ENCODE measurements around the gene FTCD.

DNA sequence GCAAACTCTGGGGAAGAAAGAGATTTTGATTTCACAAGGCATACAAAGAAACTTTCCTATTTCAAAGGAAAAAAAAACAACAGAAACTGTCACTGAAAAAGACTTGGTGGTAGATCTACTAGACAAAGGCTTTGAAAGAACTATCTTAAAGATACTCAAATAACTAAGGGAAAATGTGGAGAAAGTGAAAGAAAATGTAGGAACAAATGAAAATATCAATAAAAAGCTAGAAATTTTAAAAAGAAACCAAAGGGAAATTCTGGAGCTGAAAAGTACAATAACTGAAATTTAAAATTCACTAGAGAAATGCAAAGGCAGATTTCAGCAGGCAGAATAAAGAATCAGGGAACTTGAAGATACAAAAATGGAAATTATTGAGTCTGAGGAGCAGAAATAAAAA lies 51.3 kb downstream of the FTCD start:
- TF ChIP-seq, protein P1, sequence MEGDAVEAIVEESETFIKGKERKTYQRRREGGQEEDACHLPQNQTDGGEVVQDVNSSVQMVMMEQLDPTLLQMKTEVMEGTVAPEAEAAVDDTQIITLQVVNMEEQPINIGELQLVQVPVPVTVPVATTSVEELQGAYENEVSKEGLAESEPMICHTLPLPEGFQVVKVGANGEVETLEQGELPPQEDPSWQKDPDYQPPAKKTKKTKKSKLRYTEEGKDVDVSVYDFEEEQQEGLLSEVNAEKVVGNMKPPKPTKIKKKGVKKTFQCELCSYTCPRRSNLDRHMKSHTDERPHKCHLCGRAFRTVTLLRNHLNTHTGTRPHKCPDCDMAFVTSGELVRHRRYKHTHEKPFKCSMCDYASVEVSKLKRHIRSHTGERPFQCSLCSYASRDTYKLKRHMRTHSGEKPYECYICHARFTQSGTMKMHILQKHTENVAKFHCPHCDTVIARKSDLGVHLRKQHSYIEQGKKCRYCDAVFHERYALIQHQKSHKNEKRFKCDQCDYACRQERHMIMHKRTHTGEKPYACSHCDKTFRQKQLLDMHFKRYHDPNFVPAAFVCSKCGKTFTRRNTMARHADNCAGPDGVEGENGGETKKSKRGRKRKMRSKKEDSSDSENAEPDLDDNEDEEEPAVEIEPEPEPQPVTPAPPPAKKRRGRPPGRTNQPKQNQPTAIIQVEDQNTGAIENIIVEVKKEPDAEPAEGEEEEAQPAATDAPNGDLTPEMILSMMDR (conservative IDR thresholded peaks at IDR 0.05 in 1 of 2, IDR thresholded peaks at IDR 0.05 in 1 of 2; ENCODE audit: low read depth in 1 of 2, low read length in 2 of 2) = no peak
- no peak for TF ChIP-seq EZH2 (IDR thresholded peaks at IDR 0.05; ENCODE audit: low read length, missing control alignments)

Measured in fibroblast of lung (primary cell).